Measurements from ENCODE around the gene LZTS2.

GRCh38 chr10:100967332-100967731 is 32.3 kb upstream of the LZTS2 start:
- TF ChIP-seq CTCF (IDR thresholded peaks at IDR 0.05; ENCODE audit: low read depth, low read length, poor library complexity, severe bottlenecking) (no peak), EZH2phosphoT487 (IDR thresholded peaks at IDR 0.05; ENCODE audit: borderline replicate concordance, low read length) (no peak)

Data from DOHH2 (cell line).